Lower leg skin (tissue), 4 donors: ENCODE results near the gene EIF4E. TPM values are rescaled to one million over a fixed set of nuclear protein-coding genes. Genes with fewer than 3 reads are reported as not detected.
"Not testable (repeated sequence)": the region's sequence is repeated elsewhere in the genome, so short reads cannot be mapped to it uniquely, and the experiment has no call there.

ENCODE experiments used
- DNase-seq, 2 donors: peaks; one replicate each; pipeline ENCODE4 v3.0.0-alpha.2; 2019; ENCODE audit warnings: low spot score in 2 of 2
- H3K4me3 ChIP-seq: fragments of 200-600 bp; sonication (generic); 2 replicates; pipeline ENCODE4 v1.5.1; 2017; ENCODE audit warnings: mild to moderate bottlenecking, low read depth; ENCODE audit not compliant: poor library complexity, severe bottlenecking
- CTCF ChIP-seq, 3 donors: fragments of 450-650 bp; IDR thresholded peaks; one replicate each; pipeline ENCODE4 v1.5.1; 2016; ENCODE audit warnings: antibody characterized with exemption in 3 of 3, mild to moderate bottlenecking in 3 of 3, moderate library complexity in 2 of 3
- POLR2A ChIP-seq, 2 donors: fragments of 450-650 bp; IDR thresholded peaks; one replicate each; pipeline ENCODE4 v1.6.1; 2016 to 2017; ENCODE audit warnings: antibody characterized with exemption in 2 of 2, mild to moderate bottlenecking in 1 of 2, moderate library complexity in 1 of 2
- WGBS, 2 donors: methylation state at CpG; one replicate each; pipeline ENCODE4 v1.1.5; 2018; 5-methylcytosine and 5-hydroxymethylcytosine counted together
- intact Hi-C: fragments of 100-400 bp; cut with DNase I; formaldehyde crosslinking; loops from one replicate; pipeline ENCODE4 v1.15.0; 2023; ENCODE audit warnings: low total_unique reads
- total RNA-seq, 4 donors: library from RNA; depleted of rRNA; stranded (reverse); fragments of >200 nt; gene quantifications; one replicate each; pipeline ENCODE4 v1.1.0, GENCODE V29; 2016

EIF4E gene
- total RNA-seq, 4 donors from 2014 or later: 41.9 to 76.5 (median 61.5) TPM

- intact Hi-C loops: no loop called here
- WGBS, 2 donors: 91 to 94% methylated on average over 2 of the region's 2 CpGs
Measured at GRCh38 chr4:98903561-98903960, 25.4 kb downstream of the EIF4E start.

DNA sequence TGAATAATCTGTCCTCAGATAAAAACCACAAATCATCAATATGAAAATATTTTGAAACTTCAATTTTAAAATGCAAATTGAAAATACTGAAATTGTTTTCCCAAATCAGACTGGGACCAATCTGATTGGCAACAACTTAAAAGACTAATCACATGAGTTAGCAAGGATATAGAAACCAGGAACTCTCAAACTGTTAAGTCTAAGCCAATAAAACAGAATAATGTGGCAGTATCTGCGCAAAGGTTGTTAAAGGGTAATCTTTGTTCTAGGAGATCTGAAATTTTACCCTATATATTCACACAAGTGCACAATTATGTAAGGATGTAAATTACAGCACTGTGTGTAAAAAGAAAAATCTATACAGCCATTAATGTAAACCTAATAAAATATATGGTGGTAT, 29.7 kb downstream of the EIF4E start:
- no peak overlapping the region for H3K4me3 ChIP-seq
- intact Hi-C loops: no loop called here
- DNase-seq: no peak
- no peak for TF ChIP-seq POLR2A (IDR thresholded peaks at IDR 0.05)
- TF ChIP-seq CTCF (IDR thresholded peaks at IDR 0.05): no peak
- WGBS, 2 donors: 91 to 100% methylated on average over 1 of the region's 1 CpG

More at GRCh38 chr4:98903561-98903960, 25.4 kb downstream of the EIF4E start:
- TF ChIP-seq POLR2A (IDR thresholded peaks at IDR 0.05): no peak
- TF ChIP-seq CTCF (IDR thresholded peaks at IDR 0.05): no peak
- no peak overlapping the region for H3K4me3 ChIP-seq
- no peak for DNase-seq

DNA sequence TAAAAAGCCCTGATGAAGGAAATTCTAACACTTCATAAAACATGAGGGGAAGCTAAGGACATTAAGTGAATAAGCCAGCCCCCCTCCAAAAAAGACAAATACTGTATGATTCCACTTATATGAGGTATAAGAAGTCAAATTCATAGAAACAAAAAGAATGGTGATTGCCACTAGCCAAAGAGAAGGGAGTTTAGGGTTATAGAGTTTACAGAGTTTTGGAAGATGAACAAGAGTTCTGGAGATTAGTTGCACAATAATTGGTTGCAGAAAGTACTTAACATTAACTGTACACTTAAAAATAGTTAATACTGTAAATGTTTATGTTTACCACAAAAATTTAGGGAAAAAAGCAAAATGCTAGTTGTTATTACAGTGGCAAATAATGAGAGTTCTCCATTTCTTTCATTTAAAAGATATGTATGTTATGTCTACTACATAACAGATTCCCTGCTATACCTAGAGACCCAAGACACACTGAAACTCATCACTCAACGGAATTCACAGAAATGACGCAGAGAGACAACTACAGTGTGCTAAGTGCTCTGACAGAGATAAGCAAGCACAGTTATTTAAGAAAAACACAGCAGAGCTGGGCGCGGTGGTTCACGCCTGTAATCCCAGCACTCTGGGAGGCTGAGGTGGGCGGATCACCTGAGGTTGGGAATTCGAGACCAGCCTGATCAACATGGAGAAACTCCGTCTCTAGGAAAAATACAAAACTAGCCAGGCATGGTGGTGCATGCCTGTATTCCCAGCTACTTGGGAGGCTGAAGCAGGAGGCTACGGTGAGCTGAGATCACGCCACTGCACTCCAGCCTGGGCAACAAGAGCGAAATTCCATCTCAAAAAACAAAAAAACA, 37.2 kb downstream of the EIF4E start:
- intact Hi-C loops: no loop called here
- WGBS, 2 donors: 98% methylated on average over 11 of the region's 11 CpGs
- DNase-seq: no peak
- no peak for TF ChIP-seq POLR2A (IDR thresholded peaks at IDR 0.05)
- TF ChIP-seq CTCF (IDR thresholded peaks at IDR 0.05): no peak
- H3K4me3 ChIP-seq: no peak overlapping the region

DNA sequence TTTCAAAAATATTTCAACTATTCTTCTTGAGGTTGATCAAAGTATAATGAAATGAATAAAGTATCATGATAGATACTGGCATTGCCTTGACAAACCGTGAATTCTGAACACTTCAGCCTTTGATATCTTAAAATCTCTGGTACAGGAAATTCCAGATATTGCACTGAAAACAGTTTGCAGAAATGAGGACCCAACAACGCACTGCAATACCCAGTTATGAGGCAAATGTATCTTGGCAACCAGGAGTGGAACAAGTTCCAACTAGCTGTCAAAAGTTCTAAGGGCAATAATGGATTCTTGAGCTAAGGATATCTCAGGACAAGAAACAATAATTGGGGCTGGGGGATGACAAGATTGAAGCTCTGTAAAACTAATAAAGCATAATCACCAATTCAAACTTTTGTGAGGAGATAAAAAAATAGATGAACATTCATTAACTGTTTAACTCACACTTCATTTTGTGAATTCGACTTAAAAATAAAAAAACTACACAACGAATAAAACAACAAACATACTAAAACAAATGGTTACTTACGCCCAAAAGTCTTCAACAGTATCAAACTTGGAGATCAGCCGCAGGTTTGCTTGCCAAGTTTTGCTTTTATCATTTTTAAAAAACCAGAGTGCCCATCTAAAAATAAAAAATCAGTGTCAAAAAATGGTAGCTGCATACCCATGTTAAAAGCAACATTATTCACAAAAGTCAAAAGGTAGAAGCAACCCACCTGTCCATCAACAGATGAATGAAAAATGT, 38.1 kb downstream of the EIF4E start:
- H3K4me3 ChIP-seq: no peak overlapping the region
- DNase-seq: no peak
- TF ChIP-seq POLR2A (IDR thresholded peaks at IDR 0.05) (no peak), CTCF (IDR thresholded peaks at IDR 0.05) (no peak)
- intact Hi-C loops: no loop called here
- WGBS, 2 donors: 53 to 56% methylated on average over 6 of the region's 6 CpGs

- WGBS, 2 donors: 97 to 99% methylated on average over 2 of the region's 2 CpGs
- TF ChIP-seq CTCF (IDR thresholded peaks at IDR 0.05) (no peak), POLR2A (IDR thresholded peaks at IDR 0.05) (no peak)
- no peak for DNase-seq
- intact Hi-C loops: no loop called here
- H3K4me3 ChIP-seq: no peak overlapping the region
Measured at GRCh38 chr4:98887145-98887544, 41.8 kb downstream of the EIF4E start.

DNA sequence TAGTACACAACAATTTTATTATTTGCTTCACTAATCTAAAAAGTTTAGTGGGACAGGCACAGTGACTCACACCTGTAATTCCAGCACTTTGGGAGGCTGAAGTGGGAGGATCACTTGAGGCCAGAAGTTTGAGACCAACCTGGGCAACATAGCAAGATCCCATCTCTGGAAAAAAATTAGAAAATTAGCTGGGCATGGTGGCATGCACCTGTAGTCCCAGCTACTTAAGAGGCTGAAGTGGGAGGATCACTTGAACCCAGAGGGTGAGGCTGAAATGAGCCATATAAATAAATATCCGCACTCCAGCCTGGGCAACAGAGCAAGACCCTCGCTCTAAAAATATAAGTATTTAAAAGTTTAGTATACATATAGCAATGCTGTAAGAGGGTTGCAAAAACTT, 42.6 kb downstream of the EIF4E start:
- H3K4me3 ChIP-seq, intact Hi-C loops, DNase-seq: not testable (repeated sequence)
- 96 to 100% methylated on average over 2 of the region's 2 CpGs for WGBS, 2 donors

GRCh38 chr4:98880884-98881283, 48.0 kb downstream of the EIF4E start:
- DNase-seq, H3K4me3 ChIP-seq, intact Hi-C loops: not testable (repeated sequence)
- 92 to 94% methylated on average over 4 of the region's 4 CpGs for WGBS, 2 donors
